ENCODE data around the gene SLC66A3. TPM values are rescaled to one million over a fixed set of nuclear protein-coding genes. Genes with fewer than 3 reads are reported as not detected.

The SLC66A3 gene
- polyA plus RNA-seq, 1 experiment: 64.4 TPM

DNA sequence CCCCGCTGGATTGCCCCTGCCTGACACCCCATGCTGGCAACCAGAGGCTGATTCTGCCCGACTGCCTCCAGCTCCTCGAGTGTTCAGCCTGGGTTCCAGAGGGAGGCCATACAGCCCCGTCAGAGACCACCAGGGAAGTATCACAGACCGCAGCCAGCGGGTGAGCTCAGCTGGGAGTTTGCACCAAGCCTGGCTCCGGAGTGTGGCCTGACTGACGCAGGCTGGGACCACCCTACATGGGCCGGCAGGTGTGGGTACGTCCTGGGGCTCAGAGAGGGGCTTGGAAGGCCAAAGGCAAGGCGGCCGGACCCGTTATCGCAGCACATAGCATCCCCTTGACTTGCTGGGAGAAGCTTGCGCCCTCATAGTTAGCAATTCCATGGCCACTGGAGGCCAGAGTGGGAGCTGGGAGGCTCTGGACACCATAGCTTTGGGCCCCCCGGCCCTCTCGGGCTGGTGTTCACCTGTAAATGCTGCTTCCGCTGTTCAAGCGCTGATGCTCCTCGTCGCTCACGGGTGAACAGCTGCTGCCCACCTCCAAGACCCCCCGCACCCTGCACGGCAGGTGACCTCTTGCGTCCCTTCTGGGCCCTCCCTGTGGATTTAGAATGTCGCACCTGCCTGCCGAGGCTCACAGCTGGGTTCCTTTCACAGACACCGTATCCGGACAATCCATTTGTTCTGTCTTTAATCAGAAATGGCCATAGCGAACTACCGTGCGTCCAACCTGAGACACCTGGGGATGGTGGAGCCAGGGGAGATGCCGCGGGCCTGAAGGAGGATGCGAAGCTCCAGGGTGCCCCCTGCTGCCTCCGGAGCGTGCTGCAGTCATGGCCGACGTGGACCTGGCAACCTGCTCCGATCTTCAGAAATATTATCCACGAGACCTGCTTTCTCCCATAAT is 31.2 kb upstream of the SLC66A3 start:
- no peaks in the 10 kb centered on the region; the same call in 1 of the 2 replicates for H3K27me3 ChIP-seq (ENCODE audit: control insufficient read depth, insufficient read depth, low read length)
- ChIA-PET CTCF (interaction anchor here (0.5 to 17.6 kb wide), 46 partner anchors 9 to 620 kb away, joined by 3 to 421 read pairs (median 4); partner anchors contain the start of genes E2F6, KCNF1 and PDIA6), POLR2A (no interaction called here)
- H3K36me3 ChIP-seq (ENCODE audit: control insufficient read depth, insufficient read depth, low read length): no peaks in the 10 kb centered on the region
- TF ChIP-seq, protein P1, sequence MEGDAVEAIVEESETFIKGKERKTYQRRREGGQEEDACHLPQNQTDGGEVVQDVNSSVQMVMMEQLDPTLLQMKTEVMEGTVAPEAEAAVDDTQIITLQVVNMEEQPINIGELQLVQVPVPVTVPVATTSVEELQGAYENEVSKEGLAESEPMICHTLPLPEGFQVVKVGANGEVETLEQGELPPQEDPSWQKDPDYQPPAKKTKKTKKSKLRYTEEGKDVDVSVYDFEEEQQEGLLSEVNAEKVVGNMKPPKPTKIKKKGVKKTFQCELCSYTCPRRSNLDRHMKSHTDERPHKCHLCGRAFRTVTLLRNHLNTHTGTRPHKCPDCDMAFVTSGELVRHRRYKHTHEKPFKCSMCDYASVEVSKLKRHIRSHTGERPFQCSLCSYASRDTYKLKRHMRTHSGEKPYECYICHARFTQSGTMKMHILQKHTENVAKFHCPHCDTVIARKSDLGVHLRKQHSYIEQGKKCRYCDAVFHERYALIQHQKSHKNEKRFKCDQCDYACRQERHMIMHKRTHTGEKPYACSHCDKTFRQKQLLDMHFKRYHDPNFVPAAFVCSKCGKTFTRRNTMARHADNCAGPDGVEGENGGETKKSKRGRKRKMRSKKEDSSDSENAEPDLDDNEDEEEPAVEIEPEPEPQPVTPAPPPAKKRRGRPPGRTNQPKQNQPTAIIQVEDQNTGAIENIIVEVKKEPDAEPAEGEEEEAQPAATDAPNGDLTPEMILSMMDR (IDR thresholded peaks at IDR 0.05; ENCODE audit: insufficient read depth, low read depth, low read length): peak; percentile 97
- DNase-seq (ENCODE audit: low read depth): no peak
- H3K4me3 ChIP-seq (ENCODE audit: low read depth, low read length): no peak overlapping the region

DNA sequence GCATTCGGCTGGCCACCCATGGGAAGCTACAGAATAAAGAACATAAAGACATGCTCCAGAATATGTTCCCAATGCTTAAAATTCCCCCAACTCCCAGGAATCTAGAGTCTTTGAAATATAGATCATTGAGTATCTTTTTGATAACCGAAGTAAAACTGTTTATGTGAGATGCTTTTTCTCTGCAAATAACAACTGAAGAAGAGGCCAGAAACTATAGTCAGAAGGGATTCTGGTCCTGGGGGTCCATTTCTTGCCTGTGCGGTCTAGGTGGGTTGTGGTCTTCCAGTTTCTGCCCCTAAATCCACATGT is 30.6 kb upstream of the SLC66A3 start:
- Histone ChIP-seq H3K4me3 (ENCODE audit: low read depth, low read length) (no peak overlapping the region), H3K36me3 (ENCODE audit: control insufficient read depth, insufficient read depth, low read length) (no peaks in the 10 kb centered on the region), H3K27me3 (ENCODE audit: control insufficient read depth, insufficient read depth, low read length) (no peaks in the 10 kb centered on the region; the same call in 1 of the 2 replicates)
- TF ChIP-seq, protein P1 (IDR thresholded peaks at IDR 0.05; ENCODE audit: insufficient read depth, low read depth, low read length): no peak
- DNase-seq (ENCODE audit: low read depth): no peak
- POLR2A ChIA-PET: no interaction called here
- CTCF ChIA-PET: interaction anchor here (0.5 to 17.6 kb wide), 40 partner anchors 8 to 619 kb away, joined by 3 to 421 read pairs (median 5); partner anchors contain the start of genes E2F6, KCNF1 and PDIA6

DNA sequence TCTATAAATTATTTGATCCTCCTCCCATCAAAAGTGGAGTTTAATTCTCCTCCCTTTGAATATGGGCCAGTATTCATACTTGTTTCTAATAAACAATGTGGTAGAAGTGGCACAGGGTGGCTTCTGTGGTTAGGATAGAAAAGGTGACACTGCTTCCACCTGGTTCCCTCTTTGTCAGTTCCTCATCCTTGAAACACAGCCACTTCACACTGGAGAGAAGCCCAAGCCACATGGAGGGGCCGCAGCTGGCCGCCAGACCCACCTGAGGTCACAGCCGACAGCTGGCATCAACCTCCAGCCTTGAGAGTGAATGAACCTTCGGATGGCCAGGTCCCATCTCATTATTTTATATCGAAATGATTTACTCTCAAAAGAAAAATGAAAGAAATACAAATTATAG is 27.5 kb upstream of the SLC66A3 start:
- TF ChIP-seq, protein P1 (IDR thresholded peaks at IDR 0.05; ENCODE audit: insufficient read depth, low read depth, low read length): no peak
- Histone ChIP-seq H3K36me3 (ENCODE audit: control insufficient read depth, insufficient read depth, low read length) (no peaks in the 10 kb centered on the region), H3K27me3 (ENCODE audit: control insufficient read depth, insufficient read depth, low read length) (no peaks in the 10 kb centered on the region), H3K4me3 (ENCODE audit: low read depth, low read length) (no peak overlapping the region)
- DNase-seq (ENCODE audit: low read depth): no peak
- CTCF ChIA-PET: interaction anchor here (17.6 kb wide), 1 partner anchor 294 kb away, joined by 421 read pairs; no protein-coding TSS in a partner anchor
- POLR2A ChIA-PET: no interaction called here

DNA sequence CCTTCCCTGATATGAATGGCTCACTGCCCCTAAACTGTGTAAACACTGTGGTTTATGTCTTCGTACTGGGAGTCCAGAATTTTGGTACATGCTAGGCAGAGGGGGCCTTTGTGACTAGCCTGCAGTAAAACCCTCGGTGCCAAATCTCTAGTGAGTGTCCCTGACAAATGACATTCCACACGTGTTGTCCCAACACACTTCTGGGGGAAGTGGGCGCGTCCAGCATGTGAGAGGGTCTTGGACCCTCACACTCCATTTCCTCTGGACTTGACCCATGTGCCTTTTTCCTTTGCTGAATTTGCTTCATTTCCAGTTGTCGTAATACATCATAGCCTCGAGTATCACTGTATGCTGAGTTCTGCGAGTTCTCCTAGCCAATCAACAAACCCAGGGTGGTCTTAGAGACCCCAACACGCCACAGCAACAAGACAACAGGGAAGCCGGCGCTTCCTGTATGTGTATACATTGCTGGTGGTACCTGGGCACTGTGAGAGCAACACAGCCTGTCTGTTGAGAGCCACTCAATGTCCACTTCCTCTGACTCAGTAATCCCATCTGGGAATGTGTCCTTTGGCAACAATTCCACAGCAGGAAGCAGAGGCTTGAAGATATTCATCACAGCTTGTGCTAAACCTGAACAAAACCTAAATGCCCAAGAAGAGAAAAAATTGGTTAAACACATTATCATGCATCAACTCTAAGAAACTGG is 26.9 kb upstream of the SLC66A3 start:
- Histone ChIP-seq H3K27me3 (ENCODE audit: control insufficient read depth, insufficient read depth, low read length) (no peaks in the 10 kb centered on the region), H3K4me3 (ENCODE audit: low read depth, low read length) (no peak overlapping the region), H3K36me3 (ENCODE audit: control insufficient read depth, insufficient read depth, low read length) (no peaks in the 10 kb centered on the region)
- TF ChIP-seq, protein P1 (IDR thresholded peaks at IDR 0.05; ENCODE audit: insufficient read depth, low read depth, low read length): no peak
- CTCF ChIA-PET: interaction anchor here (1.4 to 17.6 kb wide), 5 partner anchors 259 to 455 kb away, joined by 5 to 421 read pairs (median 93); no protein-coding TSS in a partner anchor
- DNase-seq (ENCODE audit: low read depth): peak; percentile 5
- POLR2A ChIA-PET: no interaction called here
